ENCODE results near the gene HP.

- TF ChIP-seq CTCF (conservative IDR thresholded peaks at IDR 0.05; ENCODE audit: low read length) (peak; percentile 78), EZH2phosphoT487 (IDR thresholded peaks at IDR 0.05; ENCODE audit: borderline replicate concordance, low read depth, low read length) (no peak)
These were observed 45.1 kb downstream of the HP start for GRCh38 chr16:72099377-72099818.

Data from OCI-LY7 (cell line).